22Rv1 (cell line): ENCODE data around the gene ACACA.

Experiments
- H3K27ac ChIP-seq: fragments of 450-650 bp; 2 replicates; pipeline ENCODE4 v1.5.1; 2017
- ZFX ChIP-seq: fragments of 450-650 bp; IDR thresholded peaks from 2 replicates; pipeline ENCODE4 v1.6.1; 2017; ENCODE audit warnings: antibody characterized with exemption, borderline replicate concordance
- TF ChIP-seq, protein P1 (sequence below): fragments of 450-650 bp; IDR thresholded peaks from 2 replicates; pipeline ENCODE4 v1.5.1; 2017; ENCODE audit warnings: mild to moderate bottlenecking

The ACACA gene

DNA sequence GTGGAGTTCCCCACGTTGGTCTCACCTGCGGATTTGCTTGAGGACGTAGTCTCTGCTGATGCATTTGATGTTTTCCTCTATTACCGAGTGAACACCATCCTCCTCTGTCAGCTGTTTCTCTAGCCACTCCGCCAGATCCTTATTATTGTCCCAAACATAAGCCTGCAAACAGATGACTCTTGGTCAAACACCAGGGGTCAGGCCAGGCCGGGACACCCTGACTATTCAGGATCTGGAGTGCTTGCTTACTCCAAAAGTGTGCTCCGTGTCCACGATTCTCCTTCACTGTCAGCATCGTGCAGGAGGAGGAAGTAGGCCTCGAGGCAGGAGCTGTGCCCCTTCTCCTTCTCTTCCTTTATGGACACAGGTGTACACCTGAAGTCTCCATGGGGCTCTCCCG is 317.7 kb downstream of the ACACA start:
- no peak overlapping the region for H3K27ac ChIP-seq
- TF ChIP-seq, protein P1, sequence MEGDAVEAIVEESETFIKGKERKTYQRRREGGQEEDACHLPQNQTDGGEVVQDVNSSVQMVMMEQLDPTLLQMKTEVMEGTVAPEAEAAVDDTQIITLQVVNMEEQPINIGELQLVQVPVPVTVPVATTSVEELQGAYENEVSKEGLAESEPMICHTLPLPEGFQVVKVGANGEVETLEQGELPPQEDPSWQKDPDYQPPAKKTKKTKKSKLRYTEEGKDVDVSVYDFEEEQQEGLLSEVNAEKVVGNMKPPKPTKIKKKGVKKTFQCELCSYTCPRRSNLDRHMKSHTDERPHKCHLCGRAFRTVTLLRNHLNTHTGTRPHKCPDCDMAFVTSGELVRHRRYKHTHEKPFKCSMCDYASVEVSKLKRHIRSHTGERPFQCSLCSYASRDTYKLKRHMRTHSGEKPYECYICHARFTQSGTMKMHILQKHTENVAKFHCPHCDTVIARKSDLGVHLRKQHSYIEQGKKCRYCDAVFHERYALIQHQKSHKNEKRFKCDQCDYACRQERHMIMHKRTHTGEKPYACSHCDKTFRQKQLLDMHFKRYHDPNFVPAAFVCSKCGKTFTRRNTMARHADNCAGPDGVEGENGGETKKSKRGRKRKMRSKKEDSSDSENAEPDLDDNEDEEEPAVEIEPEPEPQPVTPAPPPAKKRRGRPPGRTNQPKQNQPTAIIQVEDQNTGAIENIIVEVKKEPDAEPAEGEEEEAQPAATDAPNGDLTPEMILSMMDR, result no peak
- no peak for TF ChIP-seq ZFX

DNA sequence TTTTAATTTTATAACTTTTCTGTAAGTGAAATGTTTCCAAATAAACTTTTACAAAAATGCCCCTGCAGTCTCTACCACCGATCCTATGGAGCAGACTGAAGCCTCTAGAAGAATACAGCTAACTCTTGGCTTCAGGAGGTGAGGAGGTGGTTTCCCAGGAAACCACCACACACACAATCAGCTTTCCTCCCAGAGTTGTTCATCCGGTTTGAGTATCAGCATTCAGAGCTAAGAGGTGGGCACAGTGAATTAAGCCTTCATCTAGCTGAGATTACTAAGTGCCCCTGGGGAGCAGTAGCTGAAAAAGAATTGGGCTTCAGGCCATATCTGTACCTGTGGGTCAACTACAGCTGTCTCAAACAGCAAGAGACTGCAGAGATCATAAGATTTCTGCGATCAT is 318.2 kb downstream of the ACACA start:
- TF ChIP-seq ZFX, result no peak
- TF ChIP-seq, protein P1, result no peak
- no peak overlapping the region for H3K27ac ChIP-seq

DNA sequence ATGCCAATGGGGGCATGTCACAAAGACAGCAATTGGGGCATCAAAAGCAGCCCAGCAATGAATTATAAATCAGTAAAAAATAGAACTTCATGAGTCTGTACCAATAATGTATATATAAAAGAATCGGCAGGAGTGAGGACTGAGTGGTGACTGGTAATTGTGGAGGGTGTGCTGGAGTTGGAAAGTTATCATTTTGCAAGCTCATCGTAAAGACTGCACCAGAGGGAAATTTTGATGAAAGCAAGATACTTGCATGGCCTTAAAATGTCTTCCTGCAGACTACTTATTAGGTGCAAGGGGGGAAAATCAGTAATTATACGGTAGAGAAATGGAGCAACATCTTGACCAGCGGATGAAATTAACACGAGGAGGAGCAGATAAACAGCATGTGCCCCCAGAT is 319.0 kb downstream of the ACACA start:
- TF ChIP-seq, protein P1, result no peak
- TF ChIP-seq ZFX, result no peak
- H3K27ac ChIP-seq, result no peak overlapping the region

DNA sequence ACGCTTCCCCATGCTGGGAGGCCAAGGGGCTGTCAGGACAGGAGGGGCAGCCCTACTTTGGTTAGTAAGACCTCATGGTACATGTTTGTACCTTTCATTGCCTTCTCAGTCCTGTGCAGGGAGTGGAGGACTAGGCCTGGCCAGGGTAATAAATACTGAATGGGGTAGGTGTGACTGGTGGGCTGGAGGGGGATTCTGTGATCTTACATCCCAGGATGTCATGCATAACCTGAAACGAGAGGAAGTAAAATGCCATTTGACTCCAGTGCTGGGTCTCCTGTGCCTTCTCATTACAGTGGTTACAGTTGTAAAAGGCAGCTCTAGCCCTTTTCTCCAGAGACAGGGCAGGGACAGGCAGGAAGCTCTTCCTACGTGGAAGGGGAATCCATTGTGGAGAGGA is 319.7 kb downstream of the ACACA start:
- no peak overlapping the region for H3K27ac ChIP-seq
- TF ChIP-seq, protein P1, result no peak
- TF ChIP-seq ZFX, result no peak

DNA sequence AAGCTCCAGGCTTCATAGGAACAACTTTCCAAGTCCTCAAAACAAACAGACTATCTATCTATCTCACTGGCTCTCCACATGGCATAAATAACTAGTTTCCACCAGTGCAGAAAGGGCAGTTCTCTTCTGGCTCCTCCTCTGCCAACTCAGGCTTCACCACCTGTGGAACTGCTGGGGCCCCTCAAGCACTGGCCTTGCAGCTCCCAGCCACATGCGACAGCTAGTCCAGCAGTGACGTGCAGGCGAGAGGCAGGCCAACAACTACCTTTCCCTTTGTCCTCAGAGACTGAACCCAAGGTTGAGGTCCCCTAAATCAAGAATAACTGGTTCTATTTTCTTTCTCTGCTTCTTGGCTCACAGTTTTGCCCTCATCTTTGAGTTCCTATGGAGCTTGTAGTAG is 320.3 kb downstream of the ACACA start:
- H3K27ac ChIP-seq, result no peak overlapping the region
- TF ChIP-seq, protein P1, result no peak
- TF ChIP-seq ZFX, result no peak

DNA sequence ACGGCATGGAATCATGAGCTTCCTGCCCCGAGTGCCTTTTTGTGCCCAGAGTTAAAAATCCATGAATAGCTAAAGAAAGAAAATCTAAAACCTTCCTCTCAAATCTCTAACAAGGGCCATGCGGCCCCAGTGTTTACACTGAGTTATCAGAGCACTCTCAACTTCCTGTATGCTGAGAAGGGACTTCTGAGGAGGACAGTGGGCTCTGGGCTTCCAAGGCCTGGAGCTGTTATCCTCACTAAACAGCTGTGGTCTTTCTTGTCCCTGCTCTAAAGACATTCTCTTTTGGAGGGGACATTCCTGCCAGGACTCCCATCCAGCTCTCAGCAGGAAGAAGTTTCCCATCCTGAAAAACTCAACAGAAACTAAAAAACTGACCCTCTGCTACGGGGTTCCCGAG is 322.3 kb downstream of the ACACA start:
- TF ChIP-seq ZFX, result no peak
- TF ChIP-seq, protein P1, result no peak
- H3K27ac ChIP-seq, result no peak overlapping the region

DNA sequence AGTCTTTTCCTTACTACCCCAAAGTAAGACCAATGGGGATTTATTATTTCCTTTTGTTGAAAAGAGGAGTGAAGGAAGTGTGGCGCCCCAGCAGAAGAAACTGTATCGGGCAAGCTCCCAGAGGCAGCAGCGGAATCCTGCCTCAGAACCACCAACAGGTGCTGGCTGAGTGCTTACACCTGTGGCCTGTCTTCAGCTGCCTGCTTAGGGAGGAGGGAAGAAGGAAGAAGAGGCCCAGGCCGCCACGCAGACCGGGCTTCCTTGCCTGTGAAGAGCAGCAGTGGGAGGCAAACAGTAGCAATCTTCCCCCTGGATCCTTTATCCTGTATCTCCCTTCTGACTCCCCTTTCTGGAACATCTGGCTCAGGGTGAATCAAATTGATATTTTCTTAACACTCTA is 323.2 kb downstream of the ACACA start:
- no peak overlapping the region for H3K27ac ChIP-seq
- TF ChIP-seq, protein P1, result no peak
- TF ChIP-seq ZFX, result no peak
